ENCODE data around the gene NEMF.

NEMF gene

GRCh38 chr14:49767571-49768300, 84.9 kb downstream of the NEMF start, which contains the start of gene KLHDC2:
Gene KLHDC2, plus strand, starts transcription at chr14:49768153. Its CDS starts 316 bp downstream, at chr14:49768469.
- Histone ChIP-seq H3K4me1 (ENCODE audit: control insufficient read depth, insufficient read depth, low read length) (peaks cover 18% of the 10 kb centered on the region), H3K9me3 (ENCODE audit: control insufficient read depth, insufficient read depth, low read depth, low read length) (no peaks in the 10 kb centered on the region), H3K36me3 (ENCODE audit: control insufficient read depth in 2 of 2, insufficient read depth in 1 of 2, low read length in 2 of 2) (peaks cover 5 to 8% of the 10 kb centered on the region in 2 experiments; a peak in 2 of 3 replicates), H3K4me3 (ENCODE audit: low read depth, low read length) (peak within 1 kb of the TSS; percentile 99), H3K27ac (ENCODE audit: extremely low read depth, low read depth, low read length) (peak within 1 kb of the TSS; percentile 98)
- CTCF ChIA-PET = interaction anchor here (0.8 to 1.4 kb wide), 5 partner anchors 8 to 313 kb away, joined by 3 to 8 read pairs (median 3); partner anchors contain the start of gene DNAAF2
- POLR2A ChIA-PET = interaction anchor here (0.6 to 3.9 kb wide), 16 partner anchors 8 to 181 kb away, joined by 3 to 22 read pairs (median 4); partner anchors contain the start of genes DNAAF2, LRR1, MGAT2 and POLE2
- TF ChIP-seq ZNF707 (tag by site-specific recombination; IDR thresholded peaks at IDR 0.05) = no peak
- peak; percentile 55 for TF ChIP-seq KLF1 (tag by site-specific recombination; IDR thresholded peaks at IDR 0.05)
- TF ChIP-seq SP7 (tag by site-specific recombination; IDR thresholded peaks at IDR 0.05) = 0 out of 2 replicates have a peak, but pooled peaks have one; percentile 16
- TF ChIP-seq ZBTB11 (tag by site-specific recombination; conservative IDR thresholded peaks at IDR 0.05; ENCODE audit: low read depth) = peak; percentile 40
- peak; percentile 69 for TF ChIP-seq ZIC2 (tag by site-specific recombination; IDR thresholded peaks at IDR 0.05)
- 0 out of 2 replicates have a peak, but pooled peaks have one; percentile 60 for TF ChIP-seq ZNF423 (tag by site-specific recombination; IDR thresholded peaks at IDR 0.05)
- TF ChIP-seq ZNF600 (tag by site-specific recombination; IDR thresholded peaks at IDR 0.05) = peak; percentile 77
- TF ChIP-seq GLIS2 (tag by site-specific recombination; IDR thresholded peaks at IDR 0.05) = peak; percentile 84
- peak; percentile 78 for TF ChIP-seq ZFP69B (tag by site-specific recombination; IDR thresholded peaks at IDR 0.05)
- TF ChIP-seq ZNF660 (tag by site-specific recombination; IDR thresholded peaks at IDR 0.05) = peak; percentile 62; the same call in 1 of the 2 replicates
- peak; percentile 53; the same call in 1 of the 2 replicates for TF ChIP-seq KLF10 (tag by site-specific recombination; IDR thresholded peaks at IDR 0.05)
- TF ChIP-seq ZNF580 (tag by site-specific recombination; IDR thresholded peaks at IDR 0.05) = peak; percentile 22; the same call in 1 of the 2 replicates
- no peak for TF ChIP-seq ZNF114 (tag by site-specific recombination; IDR thresholded peaks at IDR 0.05)
- TF ChIP-seq PATZ1 (tag by site-specific recombination; IDR thresholded peaks at IDR 0.05) = peak; percentile 84
- TF ChIP-seq ZNF521 (tag by site-specific recombination; IDR thresholded peaks at IDR 0.05) = no peak
- peak; percentile 28; the same call in 1 of the 2 replicates for TF ChIP-seq ZNF501 (tag by site-specific recombination; IDR thresholded peaks at IDR 0.05)
- no peak for TF ChIP-seq RBAK (tag by site-specific recombination; IDR thresholded peaks at IDR 0.05)
- TF ChIP-seq ZBTB17 (tag by site-specific recombination; IDR thresholded peaks at IDR 0.05) = peak; percentile 33; the same call in 1 of the 2 replicates
- TF ChIP-seq PBX3 (CRISPR knock-in tag; IDR thresholded peaks at IDR 0.05) = peak; percentile 58; the same call in 1 of the 2 replicates
- peak; percentile 63 for TF ChIP-seq IKZF3 (tag by site-specific recombination; IDR thresholded peaks at IDR 0.05)
- peak; percentile 62; the same call in 1 of the 2 replicates for TF ChIP-seq KLF8 (tag by site-specific recombination; IDR thresholded peaks at IDR 0.05)
- no peak for TF ChIP-seq ZNF112 (tag by site-specific recombination; IDR thresholded peaks at IDR 0.05)
- TF ChIP-seq ZBTB44 (tag by site-specific recombination; IDR thresholded peaks at IDR 0.05) = peak; percentile 70
- peak; percentile 92 for TF ChIP-seq ZNF692 (tag by site-specific recombination; IDR thresholded peaks at IDR 0.05)
- no peak for TF ChIP-seq ZNF624 (tag by site-specific recombination; IDR thresholded peaks at IDR 0.05)
- peak; percentile 15; the same call in 1 of the 2 replicates for TF ChIP-seq OSR2 (tag by site-specific recombination; IDR thresholded peaks at IDR 0.05)
- no peak for TF ChIP-seq ZNF777 (tag by site-specific recombination; IDR thresholded peaks at IDR 0.05; ENCODE audit: borderline replicate concordance)
- no peak for TF ChIP-seq ZNF610 (tag by site-specific recombination; IDR thresholded peaks at IDR 0.05; ENCODE audit: borderline replicate concordance)

Measured in HEK293 (cell line).